ENCODE results near the gene MAP7D1. TPM values are rescaled to one million over a fixed set of nuclear protein-coding genes. Genes with fewer than 3 reads are reported as not detected.
A peak's percentile ranks its signal among the peaks of the same experiment; 100 is the strongest.

Gene MAP7D1
- total and polyA plus RNA-seq, 2 of the 13 experiments (the other 11 are each of a cell fraction or from before 2014, with no cell fraction given): 5.6 to 7.2 TPM

DNA sequence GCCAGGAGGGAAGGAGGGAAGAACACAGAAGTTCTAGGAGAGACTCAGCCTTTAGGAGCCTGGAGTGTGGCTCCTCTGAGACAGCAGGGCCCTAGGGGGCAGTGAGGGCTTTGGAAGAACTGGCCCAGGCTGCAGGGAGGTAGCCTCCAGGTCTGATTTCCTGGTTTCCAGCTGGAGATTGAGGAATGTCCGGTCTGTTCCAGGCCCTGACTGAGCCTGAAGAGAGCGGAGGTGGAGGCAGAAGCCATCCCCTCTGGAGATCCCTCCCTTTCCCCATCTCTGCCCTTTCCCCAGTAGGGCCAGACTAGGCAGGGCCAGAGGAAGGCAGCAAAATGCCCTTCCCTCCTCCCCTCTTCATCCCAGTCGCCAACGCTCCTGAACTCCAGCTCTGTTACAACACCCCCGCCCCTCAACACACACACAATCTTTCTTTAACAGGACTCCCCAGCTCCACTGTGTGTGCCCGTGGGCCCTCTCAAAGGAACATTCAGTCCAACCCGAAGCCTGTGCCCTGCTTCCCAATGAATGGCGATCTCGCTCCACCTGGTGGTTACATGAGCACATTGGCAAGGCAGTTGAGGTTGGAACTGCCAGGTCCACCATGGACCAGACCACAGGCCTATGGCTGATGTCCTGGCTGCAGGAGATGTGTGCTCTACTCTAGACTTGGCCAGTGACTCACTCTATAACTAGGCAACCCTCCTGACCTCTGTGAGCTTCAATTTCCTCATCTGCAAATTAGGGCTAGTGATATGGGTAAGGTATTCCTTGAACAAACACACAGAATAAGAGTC, 32.0 kb downstream of the MAP7D1 start (continued):
- TF ChIP-seq ZNF567 (CRISPR knock-in tag; IDR thresholded peaks at IDR 0.05; ENCODE audit: borderline replicate concordance) (peak; percentile 5; the same call in 1 of the 2 replicates), ZNF333 (CRISPR knock-in tag; IDR thresholded peaks at IDR 0.05; ENCODE audit: borderline replicate concordance) (no peak), FOXO1 (CRISPR knock-in tag; IDR thresholded peaks at IDR 0.05) (0 out of 2 replicates have a peak, but pooled peaks have one; percentile 13), ZSCAN30 (CRISPR knock-in tag; IDR thresholded peaks at IDR 0.05) (no peak), ZNF570 (CRISPR knock-in tag; IDR thresholded peaks at IDR 0.05; ENCODE audit: borderline replicate concordance) (no peak), ZNF34 (CRISPR knock-in tag; IDR thresholded peaks at IDR 0.05; ENCODE audit: borderline replicate concordance) (no peak), TEAD2 (CRISPR knock-in tag; IDR thresholded peaks at IDR 0.05) (no peak), ZNF451 (CRISPR knock-in tag; IDR thresholded peaks at IDR 0.05) (no peak), SALL2 (CRISPR knock-in tag; IDR thresholded peaks at IDR 0.05) (0 out of 2 replicates have a peak, but pooled peaks have one; percentile 35), ZNF564 (CRISPR knock-in tag; IDR thresholded peaks at IDR 0.05) (peak; percentile 42; the same call in 1 of the 2 replicates)
- TF ChIP-seq, protein P1, sequence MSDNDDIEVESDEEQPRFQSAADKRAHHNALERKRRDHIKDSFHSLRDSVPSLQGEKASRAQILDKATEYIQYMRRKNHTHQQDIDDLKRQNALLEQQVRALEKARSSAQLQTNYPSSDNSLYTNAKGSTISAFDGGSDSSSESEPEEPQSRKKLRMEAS (IDR thresholded peaks at IDR 0.05): peak; percentile 55; the same call in 1 of the 2 replicates
- TF ChIP-seq, protein P2, sequence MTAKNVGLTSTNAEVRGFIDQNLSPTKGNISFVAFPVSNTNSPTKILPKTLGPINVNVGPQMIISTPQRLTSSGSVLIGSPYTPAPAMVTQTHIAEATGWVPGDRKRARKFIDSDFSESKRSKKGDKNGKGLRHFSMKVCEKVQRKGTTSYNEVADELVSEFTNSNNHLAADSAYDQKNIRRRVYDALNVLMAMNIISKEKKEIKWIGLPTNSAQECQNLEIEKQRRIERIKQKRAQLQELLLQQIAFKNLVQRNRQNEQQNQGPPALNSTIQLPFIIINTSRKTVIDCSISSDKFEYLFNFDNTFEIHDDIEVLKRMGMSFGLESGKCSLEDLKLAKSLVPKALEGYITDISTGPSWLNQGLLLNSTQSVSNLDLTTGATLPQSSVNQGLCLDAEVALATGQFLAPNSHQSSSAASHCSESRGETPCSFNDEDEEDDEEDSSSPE (CRISPR knock-in tag; IDR thresholded peaks at IDR 0.05): no peak
